AG04449 (cell line): Measurements from ENCODE around the gene ARPC1B.
"Not testable (repeated sequence)": the region's sequence is repeated elsewhere in the genome, so short reads cannot be mapped to it uniquely, and the experiment has no call there.

ENCODE experiments used
- CTCF ChIA-PET: fragments of 350-600 bp; formaldehyde crosslinking; extraction: SDS; loops from one replicate; lab custom pipeline; 2021; ENCODE audit warnings: antibody characterized with exemption; lab: Yijun Ruan, JAX
- POLR2A ChIA-PET: fragments of 400-600, 350-600 bp; formaldehyde crosslinking; extraction: SDS; loops from one replicate; lab custom pipeline; 2020; ENCODE audit warnings: antibody characterized with exemption, inconsistent platforms; lab: Yijun Ruan, JAX
- DNase-seq: peaks from one replicate; pipeline ENCODE4 v3.0.0-alpha.2; 2010; ENCODE audit warnings: low read depth, low spot score
- H3K4me3 ChIP-seq: 2 replicates; pipeline ENCODE4 v1.5.1; 2011; ENCODE audit warnings: low read depth, mild to moderate bottlenecking, control low read depth, low read length
- CTCF ChIP-seq: IDR thresholded peaks from one replicate; pipeline ENCODE4 v1.5.1; 2011; ENCODE audit warnings: mild to moderate bottlenecking, moderate library complexity, low read length, control low read depth, inconsistent platforms; ENCODE audit not compliant: insufficient read depth; ENCODE audit errors: missing control alignments

The ARPC1B gene

GRCh38 chr7:99408379-99409191 lies 34.1 kb downstream of the ARPC1B start, which contains the start of the genes BUD31 and PDAP1:
TSS of gene BUD31 (plus strand) at chr7:99408969. CDS start at chr7:99411093, 2,124 bp downstream.
TSS of gene PDAP1 (minus strand) at chr7:99408597. CDS start at chr7:99408548, 49 bp downstream.
- peak within 1 kb of the TSS; percentile 98 for H3K4me3 ChIP-seq
- DNase-seq, result peak; percentile 76
- ChIA-PET POLR2A (interaction anchor here (0.6 to 3.5 kb wide), 13 partner anchors 10 to 216 kb away, joined by 3 to 21 read pairs (median 4); partner anchors contain the start of genes CPSF4, PTCD1 and ZKSCAN5), CTCF (interaction anchor here (1.1 kb wide), 2 partner anchors 8 to 84 kb away, joined by 3 read pairs; no protein-coding TSS in a partner anchor)
- TF ChIP-seq CTCF, result no peak

- peak overlapping the region; percentile 98 for H3K4me3 ChIP-seq
- TF ChIP-seq CTCF, result no peak
- ChIA-PET POLR2A (interaction anchor here (0.8 to 3.5 kb wide), 10 partner anchors 10 to 215 kb away, joined by 3 to 21 read pairs (median 4); partner anchors contain the start of genes CPSF4, PTCD1 and ZKSCAN5), CTCF (interaction anchor here (1.1 kb wide), 1 partner anchor 84 kb away, joined by 3 read pairs; no protein-coding TSS in a partner anchor)
- DNase-seq, result no peak
These were observed 34.7 kb downstream of the ARPC1B start for GRCh38 chr7:99409192-99409572.

- peak overlapping the region; percentile 98 for H3K4me3 ChIP-seq
- TF ChIP-seq CTCF, result no peak
- no peak for DNase-seq
- POLR2A ChIA-PET, result interaction anchor here (0.8 to 3.5 kb wide), 2 partner anchors 11 kb away, joined by 3 to 21 read pairs; no protein-coding TSS in a partner anchor
- CTCF ChIA-PET, result interaction anchor here (0.6 kb wide), 1 partner anchor 13 kb away, joined by 3 read pairs; no protein-coding TSS in a partner anchor
These were observed 35.3 kb downstream of the ARPC1B start for GRCh38 chr7:99409806-99410205.

- ChIA-PET CTCF (no interaction called here), POLR2A (no interaction called here)
- no peak overlapping the region for H3K4me3 ChIP-seq
- no peak for DNase-seq
- no peak for TF ChIP-seq CTCF
These were observed 36.1 kb downstream of the ARPC1B start for GRCh38 chr7:99410635-99411034.

- POLR2A ChIA-PET, result interaction anchor here (0.6 to 0.7 kb wide), 2 partner anchors 28 to 43 kb away, joined by 3 to 5 read pairs; no protein-coding TSS in a partner anchor
- not testable (repeated sequence) for DNase-seq, H3K4me3 ChIP-seq
- TF ChIP-seq CTCF, result peak; percentile 52
- CTCF ChIA-PET, result interaction anchor here (1.0 to 1.5 kb wide), 4 partner anchors 8 to 53 kb away, joined by 3 to 5 read pairs (median 5); partner anchors contain the start of gene PDAP1
These were observed 41.1 kb downstream of the ARPC1B start for GRCh38 chr7:99415513-99416127.
